ENCODE results near the gene TMEM79. TPM values are rescaled to one million over a fixed set of nuclear protein-coding genes. Genes with fewer than 3 reads are reported as not detected.

Gene TMEM79, protein sequence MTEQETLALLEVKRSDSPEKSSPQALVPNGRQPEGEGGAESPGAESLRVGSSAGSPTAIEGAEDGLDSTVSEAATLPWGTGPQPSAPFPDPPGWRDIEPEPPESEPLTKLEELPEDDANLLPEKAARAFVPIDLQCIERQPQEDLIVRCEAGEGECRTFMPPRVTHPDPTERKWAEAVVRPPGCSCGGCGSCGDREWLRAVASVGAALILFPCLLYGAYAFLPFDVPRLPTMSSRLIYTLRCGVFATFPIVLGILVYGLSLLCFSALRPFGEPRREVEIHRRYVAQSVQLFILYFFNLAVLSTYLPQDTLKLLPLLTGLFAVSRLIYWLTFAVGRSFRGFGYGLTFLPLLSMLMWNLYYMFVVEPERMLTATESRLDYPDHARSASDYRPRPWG
- total RNA-seq, result 1 to 10 TPM; 8.0 to 8.2 TPM

DNA sequence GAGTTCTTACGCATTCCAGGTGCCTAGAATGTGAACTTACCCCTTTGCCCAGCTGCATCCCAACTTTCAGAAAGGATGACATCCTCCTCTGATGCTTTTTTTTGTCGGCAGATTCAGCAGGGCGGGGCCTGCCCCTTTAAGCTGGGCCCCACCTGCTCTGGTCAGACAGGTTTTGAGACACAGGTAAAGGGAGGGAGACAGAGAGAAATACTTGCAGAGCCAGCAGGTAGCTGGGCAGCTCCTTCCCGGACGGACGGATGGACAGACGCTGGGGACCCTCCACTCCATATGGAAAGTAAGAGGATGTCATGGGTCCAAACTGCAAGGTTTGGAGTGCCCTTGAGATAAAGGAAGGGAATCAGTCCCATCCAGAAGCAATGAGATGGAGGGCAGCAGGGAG, at the start of gene TMEM79:
TMEM79 (plus strand) TSS at position 214 of the 400 bp plus-strand sequence. CDS start 902 bp downstream, outside the sequence.
- Mint-ChIP-seq H3K27me3 (no peaks in the 10 kb centered on the region), H3K4me3 (peak within 1 kb of the TSS; percentile 99), H3K27ac (peak within 1 kb of the TSS; percentile 94), H3K9me3 (no peaks in the 10 kb centered on the region), H3K36me3 (ENCODE audit: low read depth) (peaks cover 22% of the 10 kb centered on the region), H3K4me1 (ENCODE audit: low read depth) (peaks cover 32% of the 10 kb centered on the region)
- ChIA-PET CTCF (interaction anchor here (1.3 to 6.1 kb wide), 8 partner anchors 11 to 142 kb away, joined by 3 to 24 read pairs (median 4); partner anchors contain the start of genes CCT3 and GLMP), POLR2A (interaction anchor here (0.7 to 5.1 kb wide), 13 partner anchors 9 to 468 kb away, joined by 3 to 50 read pairs (median 5); partner anchors contain the start of genes CCT3 and TSACC)
- DNase-seq (no peak), ATAC-seq (no peak)
- no peak for TF ChIP-seq CTCF (IDR thresholded peaks at IDR 0.05)
- intact Hi-C loops (cut with micrococcal nuclease), result no loop called here

GRCh38 chr1:156236164-156236563, 48.0 kb upstream of the TMEM79 start:
- TF ChIP-seq CTCF (IDR thresholded peaks at IDR 0.05), result no peak
- CTCF ChIA-PET, result no interaction called here
- Mint-ChIP-seq H3K4me1 (ENCODE audit: low read depth) (peaks cover 3% of the 10 kb centered on the region), H3K36me3 (ENCODE audit: low read depth) (peaks cover 30% of the 10 kb centered on the region), H3K27me3 (no peaks in the 10 kb centered on the region), H3K4me3 (no peak overlapping the region), H3K9me3 (no peaks in the 10 kb centered on the region), H3K27ac (no peak overlapping the region)
- DNase-seq (no peak), ATAC-seq (no peak)
- POLR2A ChIA-PET, result interaction anchor here (0.8 to 1.2 kb wide), 2 partner anchors 10 to 114 kb away, joined by 3 read pairs; no protein-coding TSS in a partner anchor
- intact Hi-C loops (cut with micrococcal nuclease), result no loop called here

GRCh38 chr1:156238248-156238647, 45.9 kb upstream of the TMEM79 start:
- Mint-ChIP-seq H3K4me3 (no peak overlapping the region), H3K36me3 (ENCODE audit: low read depth) (peaks cover 29% of the 10 kb centered on the region), H3K9me3 (no peaks in the 10 kb centered on the region), H3K27ac (no peak overlapping the region), H3K4me1 (ENCODE audit: low read depth) (peaks cover 3% of the 10 kb centered on the region), H3K27me3 (no peaks in the 10 kb centered on the region)
- POLR2A ChIA-PET, result interaction anchor here (1.1 kb wide), 2 partner anchors 8 to 11 kb away, joined by 3 read pairs; no protein-coding TSS in a partner anchor
- intact Hi-C loops (cut with micrococcal nuclease), result no loop called here
- DNase-seq, result no peak
- no peak for TF ChIP-seq CTCF (IDR thresholded peaks at IDR 0.05)
- ATAC-seq, result no peak
- CTCF ChIA-PET, result interaction anchor here (0.8 to 1.7 kb wide), 3 partner anchors 13 to 109 kb away, joined by 3 to 4 read pairs (median 3); no protein-coding TSS in a partner anchor

- no peak for TF ChIP-seq CTCF (IDR thresholded peaks at IDR 0.05)
- DNase-seq (no peak), ATAC-seq (no peak)
- ChIA-PET CTCF (interaction anchor here (0.8 to 1.6 kb wide), 3 partner anchors 9 to 96 kb away, joined by 3 to 4 read pairs (median 4); no protein-coding TSS in a partner anchor), POLR2A (interaction anchor here (0.6 to 1.1 kb wide), 4 partner anchors 10 to 78 kb away, joined by 3 to 4 read pairs (median 3); no protein-coding TSS in a partner anchor)
- intact Hi-C loops (cut with micrococcal nuclease), result no loop called here
- H3K27me3 Mint-ChIP-seq, result no peaks in the 10 kb centered on the region
- H3K4me3 Mint-ChIP-seq, result no peak overlapping the region
- no peak overlapping the region for H3K27ac Mint-ChIP-seq
- H3K36me3 Mint-ChIP-seq (ENCODE audit: low read depth), result peaks cover 13% of the 10 kb centered on the region
- no peaks in the 10 kb centered on the region for H3K9me3 Mint-ChIP-seq
- H3K4me1 Mint-ChIP-seq (ENCODE audit: low read depth), result peaks cover 15% of the 10 kb centered on the region
Measured at GRCh38 chr1:156241311-156241811, 42.8 kb upstream of the TMEM79 start.

All from activated CD8-positive, alpha-beta T cell treated with anti-CD3 and anti-CD28 coated beads for 36 hours (primary cell).